HG03135 (cell line): ENCODE data around the gene UTP4.
"Not testable (repeated sequence)": the region's sequence is repeated elsewhere in the genome, so short reads cannot be mapped to it uniquely, and the experiment has no call there.

Experiments
- ATAC-seq: cut with Tn5 transposase; IDR thresholded peaks from one replicate; pipeline ENCODE4 v1.9.1; 2021; ENCODE audit warnings: mild to moderate bottlenecking, moderate library complexity; ENCODE audit not compliant: unreplicated experiment

Gene UTP4

DNA sequence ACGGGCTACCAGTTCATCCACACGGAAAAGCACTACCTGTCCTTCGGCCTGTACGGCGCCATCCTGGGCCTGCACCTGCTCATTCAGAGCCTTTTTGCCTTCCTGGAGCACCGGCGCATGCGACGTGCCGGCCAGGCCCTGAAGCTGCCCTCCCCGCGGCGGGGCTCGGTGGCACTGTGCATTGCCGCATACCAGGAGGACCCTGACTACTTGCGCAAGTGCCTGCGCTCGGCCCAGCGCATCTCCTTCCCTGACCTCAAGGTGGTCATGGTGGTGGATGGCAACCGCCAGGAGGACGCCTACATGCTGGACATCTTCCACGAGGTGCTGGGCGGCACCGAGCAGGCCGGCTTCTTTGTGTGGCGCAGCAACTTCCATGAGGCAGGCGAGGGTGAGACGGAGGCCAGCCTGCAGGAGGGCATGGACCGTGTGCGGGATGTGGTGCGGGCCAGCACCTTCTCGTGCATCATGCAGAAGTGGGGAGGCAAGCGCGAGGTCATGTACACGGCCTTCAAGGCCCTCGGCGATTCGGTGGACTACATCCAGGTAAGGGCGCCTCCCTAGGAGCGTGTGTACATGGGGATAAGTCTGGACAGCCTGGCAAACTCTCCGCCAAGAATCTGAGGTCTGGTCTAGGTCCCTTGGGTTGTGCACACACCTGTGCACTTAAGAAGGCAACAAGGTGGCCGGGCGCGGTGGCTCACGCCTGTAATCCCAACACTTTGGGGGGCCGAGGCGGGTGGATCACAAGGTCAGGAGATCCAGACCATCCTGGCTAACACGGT, 22.8 kb upstream of the UTP4 start:
- no peak for ATAC-seq

DNA sequence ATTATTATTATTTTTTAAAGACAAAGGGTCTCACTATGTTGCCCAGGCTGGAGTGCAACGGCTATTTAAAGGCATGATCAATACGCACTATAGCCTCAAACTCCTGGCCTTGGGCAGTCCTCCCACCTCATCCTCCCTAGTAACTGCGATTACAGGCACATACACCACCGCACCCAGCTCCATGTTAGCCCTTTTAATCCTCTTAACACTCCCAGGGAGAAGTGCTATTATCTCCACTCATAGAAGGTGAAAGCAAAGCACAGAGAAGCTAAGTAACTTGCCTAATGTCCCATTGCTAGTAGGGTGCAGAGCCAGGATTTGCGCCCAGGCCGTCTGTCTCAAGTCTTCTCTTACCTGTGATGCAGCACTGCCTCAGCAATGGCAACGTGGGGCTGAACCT, 22.0 kb upstream of the UTP4 start:
- no peak for ATAC-seq

DNA sequence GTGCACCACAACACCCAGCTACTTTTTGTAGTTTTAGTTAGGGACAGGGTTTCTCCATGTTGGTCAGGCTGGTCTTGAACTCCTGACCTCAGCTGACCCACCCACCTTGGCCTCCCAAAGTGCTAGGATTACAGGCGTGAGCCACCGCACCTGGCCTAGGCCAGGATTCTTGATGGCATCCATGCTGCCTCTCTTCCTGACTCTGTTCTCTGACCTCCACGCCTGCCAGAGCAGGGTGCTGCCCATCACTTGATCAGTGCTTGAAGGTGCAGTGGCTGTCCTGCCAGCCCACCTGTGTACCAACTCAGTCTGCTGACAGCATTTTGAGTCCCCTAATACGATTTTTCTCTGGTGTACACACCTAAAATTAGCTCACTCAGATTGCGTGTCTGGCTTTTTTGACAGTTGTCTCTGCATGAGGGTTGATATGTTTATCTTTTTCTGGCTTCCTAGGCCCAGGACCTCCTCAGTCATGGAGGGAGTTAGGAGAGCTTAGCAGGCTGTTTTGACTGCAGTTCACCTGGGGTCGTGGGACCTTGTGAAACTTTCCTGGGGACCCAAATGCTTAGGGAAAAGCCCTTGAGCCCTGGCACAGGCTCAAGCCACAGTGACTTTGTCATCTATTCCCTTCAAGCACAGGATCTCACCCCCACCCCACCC, 21.1 kb upstream of the UTP4 start:
- no peak for ATAC-seq

GRCh38 chr16:69111876-69112230, 20.6 kb upstream of the UTP4 start:
- ATAC-seq: no peak

GRCh38 chr16:69112285-69113129, 19.9 kb upstream of the UTP4 start:
- ATAC-seq: no peak

DNA sequence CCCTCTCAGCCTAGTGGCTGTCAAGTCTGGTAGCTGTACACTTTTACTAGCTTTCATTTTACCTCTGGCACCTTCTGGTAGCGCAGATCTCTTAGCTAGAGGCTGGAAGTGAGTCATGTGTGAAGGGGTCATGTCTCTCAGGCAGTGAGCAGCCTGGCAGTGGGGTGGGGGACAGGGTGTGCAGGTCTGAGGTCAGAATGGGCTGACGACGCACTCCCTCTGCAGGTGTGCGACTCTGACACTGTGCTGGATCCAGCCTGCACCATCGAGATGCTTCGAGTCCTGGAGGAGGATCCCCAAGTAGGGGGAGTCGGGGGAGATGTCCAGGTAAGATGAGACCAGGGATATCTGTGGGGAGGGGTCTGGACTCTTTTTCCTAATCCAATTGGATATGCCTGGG, 19.2 kb upstream of the UTP4 start:
- ATAC-seq: no peak

GRCh38 chr16:69114346-69114975, 18.0 kb upstream of the UTP4 start:
- no peak for ATAC-seq

GRCh38 chr16:69114976-69115355, 17.5 kb upstream of the UTP4 start:
- ATAC-seq: no peak

GRCh38 chr16:69115361-69115760, 17.1 kb upstream of the UTP4 start:
- ATAC-seq: no peak

DNA sequence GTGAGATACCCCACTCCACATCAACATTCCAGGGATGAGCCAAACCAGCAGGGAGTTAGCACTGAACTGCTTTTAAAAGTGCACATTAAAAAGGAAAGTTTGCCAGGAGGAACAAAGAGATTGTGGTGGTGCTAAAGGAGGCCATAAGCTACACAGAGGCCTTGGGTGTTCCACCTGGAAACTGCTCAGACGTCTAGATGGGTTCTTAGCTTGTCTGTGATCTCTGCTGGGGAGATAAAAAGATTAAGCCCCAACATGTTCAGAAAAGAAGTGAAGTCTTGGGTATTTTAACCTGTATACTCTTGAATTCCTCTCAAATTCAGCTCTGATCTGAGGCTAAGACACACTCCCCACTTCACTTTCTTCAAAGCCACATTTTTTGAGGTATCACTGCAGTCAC, 16.6 kb upstream of the UTP4 start:
- ATAC-seq: no peak

DNA sequence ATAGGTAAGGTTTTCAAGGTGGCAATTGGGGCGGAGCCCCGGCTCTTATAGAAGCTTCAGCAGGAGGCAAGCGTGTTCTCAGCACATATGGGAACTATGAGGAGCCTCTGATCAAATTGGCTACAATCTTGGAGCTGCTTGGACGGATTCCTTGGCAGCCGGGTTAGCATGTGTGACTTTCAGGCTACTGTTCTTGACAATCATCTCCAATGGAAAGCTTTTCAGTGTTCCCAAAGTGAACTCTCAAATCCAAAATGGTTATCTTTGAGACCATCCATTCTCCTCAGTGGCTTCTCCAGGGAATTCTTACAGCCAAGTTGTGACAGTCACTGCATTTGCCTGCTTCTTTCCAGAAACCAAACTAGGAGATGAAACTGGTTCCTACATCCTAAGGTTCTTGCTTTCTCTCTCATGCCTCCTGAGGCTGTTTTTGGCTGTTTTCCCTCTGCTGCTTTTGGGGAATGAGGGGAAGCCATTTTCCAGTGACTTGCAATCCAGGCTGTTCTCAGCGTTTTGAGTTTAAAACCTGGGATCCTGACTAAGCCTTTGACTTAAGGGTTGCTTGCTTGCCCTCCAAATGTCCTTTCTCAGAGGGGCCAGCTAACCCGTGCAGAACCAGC, 16.1 kb upstream of the UTP4 start:
- ATAC-seq: no peak

DNA sequence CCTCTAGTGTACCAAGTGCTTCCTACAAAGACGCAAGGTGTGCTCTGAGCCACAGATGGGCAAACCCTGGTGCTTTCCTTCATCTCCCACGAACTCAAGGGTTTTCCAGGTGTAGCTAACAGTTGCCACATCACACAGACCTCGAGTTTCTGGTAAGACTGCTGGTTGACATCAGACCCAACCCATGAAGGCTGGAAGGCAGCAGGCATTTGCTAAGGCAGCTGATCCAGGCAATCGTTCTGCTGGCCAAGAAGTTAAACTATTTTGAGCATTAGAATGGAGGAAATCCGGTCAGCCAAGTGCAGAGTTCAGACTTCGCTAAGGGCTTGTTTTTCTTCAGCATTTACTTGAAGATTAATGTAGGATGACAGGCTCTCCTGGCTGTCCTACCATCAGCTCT, 15.5 kb upstream of the UTP4 start:
- ATAC-seq: no peak

- no peak for ATAC-seq
Observed at GRCh38 chr16:69118468-69118867, 14.0 kb upstream of the UTP4 start.

- no peak for ATAC-seq
Observed at GRCh38 chr16:69118994-69119393, 13.5 kb upstream of the UTP4 start.

DNA sequence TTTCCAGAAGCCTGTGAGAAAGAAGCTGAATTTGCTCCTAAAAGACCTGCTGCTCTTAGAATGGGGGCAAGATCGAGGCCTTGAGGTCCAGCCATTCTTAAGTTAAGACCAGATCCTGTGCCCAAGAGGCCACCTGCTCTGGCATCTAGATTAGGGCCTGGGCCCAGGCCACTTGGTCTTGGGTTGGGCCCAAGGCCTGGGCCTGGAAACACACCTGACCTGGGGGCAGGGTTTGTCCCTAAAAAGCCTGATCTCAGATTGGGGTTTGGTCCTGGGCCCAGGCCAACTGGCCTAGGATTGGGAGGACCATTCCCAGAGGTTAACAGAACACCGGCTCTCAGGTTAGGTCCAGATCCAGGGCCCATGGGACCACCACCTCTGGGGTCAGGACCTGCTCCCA, 12.9 kb upstream of the UTP4 start:
- no peak for ATAC-seq

DNA sequence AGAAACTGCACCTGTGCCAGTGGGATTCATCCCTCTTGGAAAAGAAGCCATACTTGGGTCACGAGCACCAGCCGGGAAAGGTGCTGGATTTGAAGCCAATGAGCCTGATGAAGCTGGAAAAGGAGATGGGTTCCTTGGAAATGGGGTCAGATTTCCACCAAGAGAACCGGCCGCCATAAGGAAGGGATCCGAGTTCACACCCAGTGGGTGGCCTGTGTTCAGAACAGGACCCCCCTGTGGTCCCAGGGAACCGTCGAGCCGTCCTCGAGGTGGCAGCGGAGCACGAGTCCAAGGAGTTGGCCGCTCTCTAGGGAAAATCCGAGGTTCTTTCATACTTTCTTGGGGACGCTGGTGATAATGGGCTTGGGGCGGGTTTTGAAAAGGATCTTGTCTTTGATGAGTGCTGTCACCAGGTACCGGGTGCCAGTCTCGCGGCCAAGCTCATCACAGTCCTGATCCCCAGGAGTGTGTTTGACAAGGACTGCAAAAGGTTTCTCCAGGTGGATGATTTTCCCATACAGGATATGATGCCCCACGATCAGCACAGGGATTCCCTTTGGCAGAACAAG, 12.3 kb upstream of the UTP4 start:
- no peak for ATAC-seq

DNA sequence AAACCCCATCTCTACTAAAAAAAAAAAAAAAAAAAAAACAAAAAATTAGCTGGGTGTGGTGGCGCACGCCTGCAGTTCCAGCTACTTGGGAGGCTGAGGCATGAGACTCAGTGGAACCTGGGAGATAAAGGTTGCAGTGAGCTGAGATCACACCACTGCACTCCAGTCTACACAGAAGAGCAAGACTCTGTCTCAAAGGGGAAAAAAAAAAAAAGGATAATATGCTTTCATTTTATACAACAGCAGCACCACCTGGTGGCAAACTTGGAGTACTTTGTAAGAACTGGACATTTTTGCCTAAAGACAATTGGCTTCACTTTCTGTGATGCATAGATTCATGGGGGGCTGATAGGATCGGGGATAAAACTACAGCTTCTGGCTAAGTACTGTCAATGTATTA, 8.5 kb upstream of the UTP4 start:
- ATAC-seq: no peak

GRCh38 chr16:69124406-69124805, 8.0 kb upstream of the UTP4 start:
- not testable (repeated sequence) for ATAC-seq

DNA sequence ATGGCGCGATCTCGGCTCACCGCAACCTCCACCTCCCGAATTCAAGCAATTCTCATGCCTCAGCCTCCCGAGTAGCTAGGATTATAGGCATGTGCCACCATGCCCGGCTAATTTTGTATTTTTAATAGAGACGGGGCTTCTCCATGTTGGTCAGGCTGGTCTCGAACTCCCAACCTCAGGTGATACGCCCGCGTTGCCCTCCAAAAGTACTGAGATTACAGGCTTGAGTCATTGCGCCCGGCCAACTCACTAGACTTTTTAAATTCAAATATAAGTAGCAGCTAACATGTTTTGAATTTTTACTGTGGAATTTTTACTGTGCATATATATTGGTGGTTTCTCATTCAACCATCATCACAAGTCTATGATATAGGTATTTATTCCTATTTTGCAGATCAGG, 7.5 kb upstream of the UTP4 start:
- not testable (repeated sequence) for ATAC-seq

DNA sequence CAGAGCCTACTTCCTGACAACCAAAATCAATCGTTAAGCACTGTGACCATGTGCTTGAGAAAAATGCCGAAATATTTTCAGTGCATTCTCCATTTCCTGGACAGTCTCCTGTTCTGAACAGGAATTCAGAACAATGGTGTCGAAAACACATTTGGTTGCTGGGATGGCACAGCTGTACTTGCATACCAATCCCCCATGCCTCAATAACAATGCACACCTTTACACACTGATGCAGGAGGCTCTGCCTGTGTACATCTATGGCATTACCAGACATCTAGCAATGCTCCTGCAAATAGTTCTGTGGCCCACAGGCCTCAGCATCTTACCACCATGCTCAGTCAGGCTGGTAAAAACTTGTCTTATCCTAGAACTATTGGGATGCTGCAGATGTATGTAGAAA, 6.2 kb upstream of the UTP4 start:
- ATAC-seq: no peak

GRCh38 chr16:69126801-69127200, 5.6 kb upstream of the UTP4 start:
- ATAC-seq: not testable (repeated sequence)
